ENCODE data around the gene PLET1.

DNA sequence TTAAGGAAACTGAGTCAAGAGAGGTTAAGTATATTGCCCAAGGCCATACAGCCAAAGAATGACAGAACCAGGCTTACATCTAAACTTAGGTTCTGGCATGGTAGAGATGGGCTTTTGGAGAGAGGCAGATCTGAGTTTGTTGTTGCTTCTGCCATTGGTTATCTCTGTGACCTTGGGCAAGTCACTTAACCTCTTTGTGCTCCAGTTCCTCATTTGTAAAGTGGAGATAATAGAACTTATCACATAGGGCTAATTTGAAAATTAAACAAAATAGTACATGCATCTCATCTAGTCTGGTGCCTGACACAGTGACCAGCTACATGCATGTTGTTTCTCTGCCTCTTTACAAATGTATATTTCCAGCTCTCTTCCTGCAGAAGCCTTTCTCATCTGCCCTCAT is 47.0 kb upstream of the PLET1 start:
- TF ChIP-seq, protein P1, sequence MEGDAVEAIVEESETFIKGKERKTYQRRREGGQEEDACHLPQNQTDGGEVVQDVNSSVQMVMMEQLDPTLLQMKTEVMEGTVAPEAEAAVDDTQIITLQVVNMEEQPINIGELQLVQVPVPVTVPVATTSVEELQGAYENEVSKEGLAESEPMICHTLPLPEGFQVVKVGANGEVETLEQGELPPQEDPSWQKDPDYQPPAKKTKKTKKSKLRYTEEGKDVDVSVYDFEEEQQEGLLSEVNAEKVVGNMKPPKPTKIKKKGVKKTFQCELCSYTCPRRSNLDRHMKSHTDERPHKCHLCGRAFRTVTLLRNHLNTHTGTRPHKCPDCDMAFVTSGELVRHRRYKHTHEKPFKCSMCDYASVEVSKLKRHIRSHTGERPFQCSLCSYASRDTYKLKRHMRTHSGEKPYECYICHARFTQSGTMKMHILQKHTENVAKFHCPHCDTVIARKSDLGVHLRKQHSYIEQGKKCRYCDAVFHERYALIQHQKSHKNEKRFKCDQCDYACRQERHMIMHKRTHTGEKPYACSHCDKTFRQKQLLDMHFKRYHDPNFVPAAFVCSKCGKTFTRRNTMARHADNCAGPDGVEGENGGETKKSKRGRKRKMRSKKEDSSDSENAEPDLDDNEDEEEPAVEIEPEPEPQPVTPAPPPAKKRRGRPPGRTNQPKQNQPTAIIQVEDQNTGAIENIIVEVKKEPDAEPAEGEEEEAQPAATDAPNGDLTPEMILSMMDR (IDR thresholded peaks at IDR 0.05), result no peak
- TF ChIP-seq EZH2 (IDR thresholded peaks at IDR 0.05), result no peak
